HL-60/S4 treated with retinoic acid at 250 ng/mL for 4 days and 3 days (cell line): ENCODE data around the gene LMNB1.
"Not testable (repeated sequence)": the region's sequence is repeated elsewhere in the genome, so short reads cannot be mapped to it uniquely, and the experiment has no call there.

ENCODE experiments used
- in situ Hi-C: fragments of 300-500 bp; cut with MboI; formaldehyde crosslinking; loops from 2 replicates; pipeline ENCODE4 v1.7.0; 2022; ENCODE audit warnings: low sequenced_read_pairs

LMNB1 gene

DNA sequence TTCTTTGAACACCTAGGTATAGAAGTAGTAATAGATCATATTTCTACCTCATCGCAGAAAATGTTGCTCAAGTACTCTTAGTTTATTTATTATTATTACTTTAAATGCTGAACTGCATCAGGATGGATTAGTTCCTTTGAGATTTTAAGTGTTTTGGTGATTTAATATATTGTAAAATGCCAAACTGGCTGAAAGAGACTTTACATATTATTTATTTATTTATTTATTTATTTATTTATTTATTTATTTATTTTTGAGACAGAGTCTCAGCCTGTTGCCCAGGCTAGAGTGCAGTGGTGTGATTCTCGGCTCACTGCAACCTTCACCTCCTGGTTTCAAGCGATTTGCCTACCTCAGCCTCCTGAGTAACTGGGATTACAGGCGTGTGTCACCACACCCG lies 42.3 kb downstream of the LMNB1 start:
- in situ Hi-C loops: no loop called here

DNA sequence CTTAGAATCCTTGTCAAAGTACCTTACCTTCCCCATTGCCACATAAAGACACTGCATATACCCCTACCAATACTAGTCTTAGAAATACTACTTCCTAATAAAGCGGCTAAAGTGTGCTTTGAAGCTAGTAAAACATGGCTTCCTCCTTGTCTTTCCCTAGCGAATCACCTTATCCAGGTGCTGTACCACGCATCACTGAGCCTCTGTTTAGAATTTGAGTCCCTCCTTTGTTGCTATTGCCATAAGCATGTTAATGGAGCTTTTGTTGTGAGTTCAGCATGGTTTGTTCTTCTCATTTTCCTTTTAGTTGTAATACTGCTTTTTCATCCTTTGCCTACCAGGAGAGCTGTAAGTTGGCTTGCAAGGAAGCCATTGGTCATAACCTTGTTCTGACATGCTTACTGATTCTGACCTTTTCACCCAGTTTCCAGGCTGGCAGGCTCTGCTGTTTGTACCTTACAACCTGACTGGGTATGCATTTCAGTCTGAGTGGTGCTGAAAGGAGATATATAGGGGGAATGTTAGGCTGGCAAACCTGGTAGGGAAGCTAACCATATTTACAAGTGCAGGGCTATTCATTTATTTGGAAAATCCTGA lies 49.8 kb downstream of the LMNB1 start:
- in situ Hi-C loops: no loop called here

DNA sequence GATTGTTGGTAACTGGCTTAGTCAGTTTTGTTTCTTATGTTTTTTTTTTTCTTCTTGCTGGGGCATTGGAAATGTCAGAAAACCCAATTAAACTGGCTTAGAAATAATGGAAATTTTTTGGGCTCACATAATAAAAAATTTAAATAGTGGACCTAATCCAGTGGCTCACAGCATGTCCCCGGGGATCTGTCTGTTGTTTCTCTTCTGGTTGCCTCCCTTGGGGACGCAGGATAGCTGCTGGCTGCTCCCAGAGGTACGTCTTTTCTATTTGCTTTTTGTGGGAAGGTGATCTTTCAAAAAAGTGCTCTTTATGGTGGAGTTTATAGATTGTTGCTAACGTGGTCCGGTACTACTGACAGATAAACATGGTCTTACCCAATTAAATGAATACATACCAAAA lies 52.2 kb downstream of the LMNB1 start:
- in situ Hi-C loops: no loop called here

DNA sequence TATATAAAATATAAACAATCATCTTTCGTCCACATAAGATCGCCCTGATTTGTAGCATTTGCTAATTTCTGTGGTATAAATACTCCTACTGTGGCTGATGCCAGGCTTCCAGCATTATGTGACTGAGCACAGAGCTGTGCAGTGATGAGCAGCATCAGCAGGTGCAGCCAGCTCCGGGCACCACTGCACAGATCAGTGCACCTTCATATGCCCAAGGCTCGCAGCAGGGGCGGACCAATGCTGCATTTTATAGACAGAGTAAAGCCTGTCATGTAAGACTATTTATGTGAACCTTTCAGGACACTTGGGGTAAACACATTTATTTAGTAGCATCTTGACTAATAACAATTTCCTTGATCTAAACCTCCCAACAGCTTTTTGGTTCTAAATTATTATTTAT lies 53.1 kb downstream of the LMNB1 start:
- in situ Hi-C loops: no loop called here

DNA sequence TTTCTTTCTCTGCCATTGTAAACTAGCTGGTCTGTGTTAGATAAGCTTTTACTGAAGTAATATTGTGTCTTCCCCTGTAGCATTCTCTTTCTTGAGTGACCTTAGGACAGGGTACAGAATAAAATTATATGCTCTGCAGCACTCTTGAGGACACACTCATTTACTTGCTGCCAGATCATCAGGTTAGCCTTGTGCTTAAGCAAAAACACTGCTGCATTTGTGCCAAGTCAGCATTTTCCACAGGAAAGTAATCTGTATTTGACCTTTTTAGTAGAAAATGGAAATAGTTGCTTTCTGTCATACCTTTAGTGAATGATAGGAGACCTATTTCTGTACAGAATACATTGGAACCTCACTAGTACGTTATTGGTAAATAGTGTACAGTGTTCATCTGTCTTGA lies 54.2 kb downstream of the LMNB1 start:
- in situ Hi-C loops: no loop called here

DNA sequence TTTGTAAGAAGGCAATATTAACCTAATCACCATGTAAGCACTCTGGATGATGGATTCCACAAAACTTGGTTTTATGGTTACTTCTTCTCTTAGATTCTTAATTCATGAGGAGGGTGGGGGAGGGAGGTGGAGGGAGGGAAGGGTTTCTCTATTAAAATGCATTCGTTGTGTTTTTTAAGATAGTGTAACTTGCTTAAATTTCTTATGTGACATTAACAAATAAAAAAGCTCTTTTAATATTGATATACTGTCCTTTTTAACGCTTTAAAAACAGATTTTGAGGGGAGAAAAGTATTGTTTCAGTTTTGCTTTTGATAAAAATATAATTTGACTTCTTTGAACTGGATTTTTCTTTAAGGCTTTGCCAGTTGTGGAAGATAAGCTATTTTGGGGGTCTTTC lies 59.8 kb downstream of the LMNB1 start:
- in situ Hi-C loops: no loop called here

DNA sequence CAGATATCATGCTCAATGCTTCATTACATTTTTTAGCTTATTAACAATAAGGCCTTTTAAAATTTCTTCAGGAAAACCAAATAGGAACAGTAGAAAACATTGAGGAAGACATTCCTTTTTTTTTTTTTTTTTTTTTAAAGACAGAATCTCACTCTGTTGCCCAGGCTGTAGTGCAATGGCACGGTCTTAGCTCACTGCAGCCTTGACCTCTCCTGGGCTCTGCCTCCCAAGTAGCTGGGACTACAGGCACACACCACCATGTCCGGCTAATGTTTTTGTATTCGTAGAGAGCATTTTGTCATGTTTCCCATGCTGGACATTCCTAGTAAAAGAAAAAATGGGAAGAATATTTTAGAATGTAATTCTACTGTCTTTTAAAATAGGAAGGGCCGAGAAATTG lies 60.3 kb downstream of the LMNB1 start:
- in situ Hi-C loops: no loop called here

DNA sequence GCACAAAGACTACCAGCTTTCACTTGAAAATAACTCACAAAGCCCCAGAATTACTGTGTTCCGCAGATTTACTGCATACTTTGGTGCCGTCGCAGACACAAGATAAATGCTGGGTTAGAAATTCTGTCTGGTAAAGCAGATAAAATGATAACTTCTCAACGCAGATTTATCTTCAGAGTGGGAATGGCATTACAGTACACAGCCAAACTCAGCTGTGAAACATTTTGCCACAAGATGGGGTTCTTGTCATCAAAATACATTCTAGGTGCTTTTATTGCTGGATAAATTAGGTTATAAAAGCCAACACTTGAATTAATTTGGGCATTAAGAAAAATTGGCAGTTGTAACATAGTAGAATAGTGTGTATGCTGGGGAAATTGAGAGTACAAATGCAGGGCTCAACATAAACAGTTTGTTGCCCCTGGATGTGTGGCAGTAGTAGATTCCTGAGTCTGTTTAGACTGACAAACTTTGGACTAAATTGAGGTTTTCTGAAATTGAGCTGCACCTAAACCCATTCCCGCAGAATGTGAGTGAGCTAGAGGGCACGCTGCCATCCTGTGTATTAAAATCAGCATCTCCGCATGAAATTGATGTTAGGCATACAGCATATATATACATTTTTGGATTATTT lies 61.1 kb downstream of the LMNB1 start:
- in situ Hi-C loops: no loop called here

DNA sequence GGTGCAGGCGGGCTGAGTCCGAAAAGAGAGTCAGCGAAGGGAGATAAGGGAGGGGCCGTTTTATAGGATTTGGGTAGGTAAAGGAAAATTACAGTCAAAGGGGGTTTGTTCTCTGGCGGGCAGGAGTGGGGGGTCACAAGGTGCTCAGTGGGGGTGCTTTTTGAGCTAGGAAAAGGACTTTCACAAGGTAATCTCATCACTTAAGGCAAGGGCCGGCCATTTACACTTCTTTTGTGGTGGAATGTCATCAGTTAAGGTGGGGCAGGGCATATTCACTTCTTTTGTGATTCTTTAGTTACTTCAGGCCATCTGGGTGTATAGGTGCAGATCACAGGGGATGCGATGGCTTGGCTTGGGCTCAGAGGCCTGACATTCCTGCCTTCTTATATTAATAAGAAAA lies 62.5 kb downstream of the LMNB1 start:
- in situ Hi-C loops: not testable (repeated sequence)

DNA sequence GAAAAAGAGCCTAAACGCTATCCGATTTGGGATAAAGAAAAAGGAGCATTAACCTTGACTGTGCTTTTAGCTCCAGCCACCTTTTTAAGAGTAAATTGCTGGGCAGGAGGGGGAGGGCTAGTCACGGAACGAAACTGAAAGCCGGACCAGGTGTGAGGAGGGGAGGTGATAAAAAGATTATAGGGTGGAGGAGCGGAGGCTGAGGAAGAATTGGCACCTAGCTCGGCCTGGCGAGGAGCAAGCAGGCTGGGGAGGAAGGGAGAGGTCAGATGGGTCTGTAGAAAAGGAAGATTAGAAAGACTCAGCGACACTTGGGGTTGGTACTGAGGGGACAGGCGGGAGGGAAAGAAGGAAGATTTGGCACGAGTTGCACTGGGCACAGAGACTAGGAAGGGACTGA lies 66.4 kb downstream of the LMNB1 start:
- in situ Hi-C loops: not testable (repeated sequence)

DNA sequence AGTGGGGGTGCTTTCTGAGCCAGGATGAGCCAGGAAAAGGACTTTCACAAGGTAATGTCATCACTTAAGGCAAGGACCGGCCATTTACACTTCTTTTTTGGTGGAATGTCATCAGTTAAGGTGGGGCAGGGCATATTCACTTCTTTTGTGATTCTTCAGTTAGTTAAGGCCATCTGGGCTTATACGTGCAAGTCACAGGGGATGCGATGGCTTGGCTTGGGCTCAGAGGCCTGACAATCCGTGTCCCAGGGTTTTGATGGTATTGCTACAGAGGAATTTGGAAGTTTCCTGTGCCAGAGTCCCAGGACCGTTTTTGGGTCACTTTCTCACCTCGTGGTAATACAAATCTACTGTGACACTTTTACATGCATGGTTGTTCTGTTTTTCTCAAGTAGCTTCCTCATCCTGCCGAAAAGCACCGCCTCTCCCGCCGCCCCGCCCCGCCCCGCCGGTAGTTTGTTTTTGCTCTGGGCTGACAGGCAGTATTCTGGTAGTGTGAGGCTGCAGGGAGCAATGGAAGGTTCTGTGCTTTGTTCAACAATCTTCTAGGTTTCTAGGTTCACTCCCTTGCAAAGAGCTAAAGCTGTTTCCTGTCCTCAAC lies 68.6 kb downstream of the LMNB1 start:
- in situ Hi-C loops: not testable (repeated sequence)

DNA sequence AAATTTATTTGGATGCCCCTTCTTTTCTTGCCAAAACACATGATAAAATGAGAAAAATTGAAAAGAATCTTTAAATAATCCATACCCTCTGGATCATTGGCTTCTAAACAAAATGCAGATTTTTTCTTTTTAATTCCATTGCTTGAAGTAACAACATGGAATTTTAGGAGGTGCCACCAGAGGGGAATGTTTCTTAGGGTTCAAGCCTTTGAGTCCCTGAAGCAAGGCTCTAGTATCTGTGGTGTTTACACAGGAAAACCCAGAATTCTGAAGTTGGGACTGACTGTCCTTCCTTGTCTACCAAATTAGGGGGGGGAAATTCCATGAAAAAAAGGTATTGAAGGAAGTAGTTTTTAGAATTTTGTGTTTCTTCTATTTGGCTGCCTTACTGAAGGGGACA lies 69.4 kb downstream of the LMNB1 start:
- in situ Hi-C loops: no loop called here

DNA sequence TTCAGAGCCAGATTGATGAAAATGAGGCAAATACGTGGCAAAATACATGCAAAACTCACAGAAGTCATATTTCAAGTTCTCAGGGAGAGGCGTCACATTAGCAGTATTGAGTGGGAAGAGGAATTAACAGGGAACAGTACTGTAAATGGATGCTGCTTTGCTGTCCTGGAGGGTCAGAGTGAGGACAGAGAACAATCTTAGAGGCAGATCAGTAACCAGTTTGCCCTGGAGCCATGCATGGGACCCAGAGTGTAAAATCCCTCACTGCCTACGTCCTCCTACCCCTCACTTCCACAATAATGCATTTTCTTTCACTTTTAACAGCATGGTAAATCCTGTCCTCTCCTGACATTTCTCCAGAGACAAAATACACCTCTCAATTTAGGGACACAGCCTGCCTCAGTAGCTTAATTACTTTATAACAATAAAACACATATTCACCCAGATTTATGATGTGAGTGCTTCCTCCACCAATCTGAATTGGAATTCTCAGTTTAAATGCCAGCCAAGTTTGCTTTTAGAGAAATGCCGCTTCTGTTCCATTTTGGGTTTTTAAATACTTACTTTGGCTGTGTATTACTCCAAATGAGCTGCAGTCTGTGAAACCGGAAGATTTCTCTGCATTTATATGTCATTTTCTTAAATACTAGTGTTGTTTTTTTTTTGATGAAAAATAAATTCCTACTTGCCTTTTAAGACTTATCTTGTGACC lies 70.0 kb downstream of the LMNB1 start:
- in situ Hi-C loops: no loop called here

DNA sequence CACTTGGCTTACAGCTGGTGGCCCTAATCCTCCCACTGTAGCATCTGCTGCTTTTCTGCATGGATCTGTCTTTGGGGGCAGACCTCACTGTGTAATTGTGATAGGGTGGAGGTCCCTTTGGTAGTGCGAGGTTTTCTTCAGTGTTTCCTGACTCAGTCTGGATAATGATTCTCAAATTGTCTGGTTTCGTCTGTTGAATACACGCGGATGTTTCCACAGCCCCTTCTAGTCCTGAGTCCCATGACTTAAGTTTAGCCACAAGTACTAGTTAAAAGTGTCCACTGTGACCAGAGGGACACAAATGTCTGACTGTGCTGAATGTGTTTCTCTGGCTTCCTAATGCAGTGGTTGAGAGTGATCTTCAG lies 70.5 kb downstream of the LMNB1 start:
- in situ Hi-C loops: no loop called here

DNA sequence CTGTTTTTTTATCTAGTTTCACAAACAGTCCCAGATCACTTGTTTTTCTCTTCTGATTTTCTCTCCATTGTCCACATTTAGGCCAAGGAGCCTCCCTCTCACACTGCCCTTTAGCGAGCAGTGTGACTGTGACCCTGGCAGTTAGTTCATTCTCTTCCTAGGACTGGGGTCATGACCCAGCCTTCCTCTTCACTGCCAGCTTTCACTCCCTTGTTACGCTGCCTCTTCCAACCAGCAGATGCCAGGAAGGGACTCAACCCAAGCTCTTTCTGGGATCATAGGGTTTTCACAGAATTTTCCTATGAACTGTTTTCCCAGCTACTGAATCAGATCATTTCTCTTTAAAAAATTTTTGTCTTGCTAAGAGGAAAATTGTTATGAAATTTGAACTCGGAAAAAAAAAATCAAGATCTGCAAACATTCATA lies 70.9 kb downstream of the LMNB1 start:
- in situ Hi-C loops: no loop called here

DNA sequence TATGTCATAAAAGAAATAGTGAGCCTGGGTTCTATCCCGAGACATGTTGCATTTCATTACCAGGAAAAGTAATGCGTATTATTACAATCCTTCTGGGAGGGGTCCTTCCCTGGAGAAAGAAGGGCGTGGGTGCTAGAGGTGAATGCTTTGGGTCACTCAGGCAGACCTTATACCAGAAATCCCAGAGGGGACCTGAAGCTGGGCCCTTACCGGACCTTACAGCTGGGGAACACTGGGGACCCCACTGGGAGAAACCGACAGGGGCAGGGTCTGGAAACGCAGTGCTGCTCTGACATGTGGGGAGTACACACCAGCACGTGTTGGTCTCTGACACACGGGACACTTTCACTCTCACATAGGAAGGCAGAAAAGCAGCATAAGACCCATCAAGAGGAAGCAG lies 71.3 kb downstream of the LMNB1 start:
- in situ Hi-C loops: no loop called here

DNA sequence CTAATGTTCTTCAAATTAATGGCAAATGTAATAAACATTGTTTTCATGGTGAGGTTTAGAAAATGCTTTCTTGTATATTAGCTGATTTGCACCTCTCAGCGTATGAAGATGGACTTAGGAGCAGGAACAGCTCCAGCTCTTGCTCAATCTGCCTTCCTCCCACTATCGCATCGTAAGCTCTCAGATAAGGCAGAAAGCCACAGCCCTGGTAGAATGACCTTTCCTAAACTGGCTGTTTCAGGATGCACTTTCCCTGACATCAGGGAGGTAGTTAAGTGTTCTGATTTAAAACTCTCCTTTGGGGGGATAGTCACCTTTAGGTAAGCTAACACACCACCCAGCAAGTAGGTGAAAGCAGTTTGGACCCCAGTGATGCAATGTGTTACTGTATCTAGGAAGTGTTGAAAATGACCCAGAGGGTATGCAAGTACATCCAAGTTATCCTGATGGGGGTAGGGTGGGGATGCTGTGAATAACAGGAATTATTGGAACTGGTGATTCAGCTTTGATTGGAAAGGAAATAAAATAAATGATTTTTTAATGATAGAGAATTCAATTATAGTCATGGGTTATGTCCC lies 72.3 kb downstream of the LMNB1 start:
- in situ Hi-C loops: no loop called here

DNA sequence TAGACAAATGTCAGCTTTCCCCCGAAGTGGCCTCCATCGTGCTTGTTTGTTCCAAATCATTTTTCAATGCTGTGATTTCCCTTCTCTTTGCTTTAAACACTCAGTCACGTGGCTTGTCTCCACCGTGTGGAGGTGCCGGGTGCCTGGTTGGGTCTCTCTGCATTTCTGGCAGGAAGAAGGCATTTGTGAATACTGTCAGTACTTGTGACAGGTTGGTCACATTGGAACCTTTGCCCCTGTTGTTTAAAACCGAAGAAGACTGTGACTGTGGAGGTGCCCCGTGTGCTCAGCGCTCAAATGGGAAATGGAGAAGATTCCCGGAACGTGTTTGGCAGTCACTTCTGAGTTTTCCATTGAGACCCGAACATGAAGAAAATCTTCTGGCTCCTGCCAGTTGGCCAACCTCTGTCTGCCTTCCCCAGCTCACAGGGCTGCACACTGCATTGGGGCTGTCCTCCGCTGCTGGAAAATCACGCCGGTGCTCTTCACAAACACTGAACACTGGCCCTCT lies 74.6 kb downstream of the LMNB1 start:
- in situ Hi-C loops: no loop called here

DNA sequence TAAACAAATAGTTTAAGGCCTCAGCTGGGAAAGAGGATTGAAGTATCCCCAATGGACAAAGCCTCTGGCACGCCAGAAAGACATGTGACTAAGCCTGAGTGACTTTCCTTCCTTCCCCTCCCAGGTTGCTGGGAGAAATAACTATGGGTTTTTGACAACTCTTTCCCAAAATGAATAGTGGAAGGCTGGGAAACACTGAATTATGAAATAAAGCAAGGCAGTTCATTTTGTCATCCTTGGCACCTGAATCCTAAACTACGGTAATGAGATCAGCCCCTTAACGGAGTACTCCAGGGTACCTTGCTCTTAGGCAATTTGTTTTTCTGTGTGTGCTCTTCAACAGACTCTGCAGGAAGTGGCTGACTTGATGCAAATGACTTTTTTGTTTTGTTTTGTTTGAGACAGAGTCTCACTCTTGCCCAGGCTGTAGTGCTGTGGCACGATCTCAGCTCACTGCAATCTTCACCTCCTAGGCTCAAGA lies 75.2 kb downstream of the LMNB1 start:
- in situ Hi-C loops: no loop called here

DNA sequence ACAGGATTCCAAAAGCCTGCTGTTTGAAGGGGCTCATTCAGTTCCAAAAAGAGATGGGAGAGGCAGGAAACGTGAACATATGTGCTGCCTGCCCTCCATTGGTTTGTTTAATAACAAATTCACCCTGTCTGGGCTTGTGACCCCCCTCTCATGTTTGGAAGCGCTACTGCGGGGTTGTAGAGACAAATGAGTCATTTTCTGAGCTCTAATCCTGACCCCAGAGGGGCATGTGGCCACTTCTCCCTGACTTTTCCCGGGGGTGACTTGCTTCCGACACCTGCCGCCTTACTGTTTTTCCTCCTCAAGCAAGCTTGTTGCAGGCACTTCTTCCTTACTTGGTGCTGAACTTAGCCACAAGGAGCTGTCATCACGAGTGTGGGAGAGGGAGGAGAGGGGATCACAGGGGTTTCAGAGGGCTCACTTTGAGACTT lies 75.9 kb downstream of the LMNB1 start:
- in situ Hi-C loops: no loop called here

DNA sequence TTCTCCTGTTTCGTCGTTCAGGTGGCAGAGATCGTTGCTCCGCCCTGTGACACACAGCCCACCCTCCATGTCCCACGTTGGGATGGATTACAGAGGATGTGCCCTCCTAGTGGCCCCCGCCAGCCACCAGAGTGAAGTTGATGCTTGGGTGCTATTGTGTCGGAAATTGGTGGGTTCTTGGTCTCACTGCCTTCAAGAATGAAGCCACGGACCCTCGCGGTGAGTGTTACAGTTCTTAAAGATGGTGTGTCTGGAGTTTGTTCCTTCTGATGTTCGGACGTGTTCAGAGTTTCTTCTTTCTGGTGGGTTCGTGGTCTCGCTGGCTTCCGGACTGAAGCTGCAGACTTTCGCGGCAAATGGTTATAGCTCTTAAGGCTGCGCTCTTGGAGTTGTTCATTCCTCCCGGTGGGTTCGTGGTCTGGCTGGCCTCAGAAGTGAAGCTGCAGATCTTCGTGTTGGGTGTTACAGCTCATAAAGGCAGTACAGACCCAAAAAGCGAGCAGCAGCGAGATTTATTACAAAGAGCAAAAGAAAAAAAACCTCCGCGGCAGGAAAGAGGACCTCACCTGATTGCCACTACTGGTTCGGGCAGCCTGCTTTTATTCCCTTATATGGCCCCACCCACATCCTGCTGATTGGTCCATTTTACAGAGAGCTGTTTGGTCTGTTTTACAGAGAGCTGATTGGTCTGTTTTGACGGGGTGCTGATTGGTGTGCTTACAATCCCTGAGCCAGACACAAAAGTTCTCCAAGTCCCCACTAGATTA lies 76.8 kb downstream of the LMNB1 start:
- in situ Hi-C loops: not testable (repeated sequence)
